Fibroblast of lung (primary cell): Measurements from ENCODE around the gene DHH.

Experiments
- CTCF ChIP-seq, 2 donors: IDR thresholded peaks in 1 of 2; conservative IDR thresholded peaks in 1 of 2; 1 replicate in 1 of 2; 2 replicates in 1 of 2; pipeline ENCODE4 v1.5.1; 2011 to 2012; ENCODE audit warnings: low read length in 2 of 2, control low read depth in 1 of 2, inconsistent platforms in 1 of 2, low read depth in 1 of 2, mild to moderate bottlenecking in 1 of 2
- EZH2 ChIP-seq: IDR thresholded peaks from 2 replicates; pipeline ENCODE4 v1.5.1; 2012; ENCODE audit warnings: low read length, control low read depth, mild to moderate bottlenecking; ENCODE audit errors: missing control alignments

GRCh38 chr12:49066120-49066519, 28.5 kb downstream of the DHH start:
- no peak for TF ChIP-seq CTCF (conservative IDR thresholded peaks at IDR 0.05 in 1 of 2, IDR thresholded peaks at IDR 0.05 in 1 of 2; ENCODE audit: low read depth in 1 of 2, low read length in 2 of 2)
- no peak for TF ChIP-seq EZH2
